ENCODE results near the gene BAK1. TPM values are rescaled to one million over a fixed set of nuclear protein-coding genes. Genes with fewer than 3 reads are reported as not detected.

Gene BAK1
- total RNA-seq, 2 donors from 2014 or later = 6.2 to 13.6 TPM

DNA sequence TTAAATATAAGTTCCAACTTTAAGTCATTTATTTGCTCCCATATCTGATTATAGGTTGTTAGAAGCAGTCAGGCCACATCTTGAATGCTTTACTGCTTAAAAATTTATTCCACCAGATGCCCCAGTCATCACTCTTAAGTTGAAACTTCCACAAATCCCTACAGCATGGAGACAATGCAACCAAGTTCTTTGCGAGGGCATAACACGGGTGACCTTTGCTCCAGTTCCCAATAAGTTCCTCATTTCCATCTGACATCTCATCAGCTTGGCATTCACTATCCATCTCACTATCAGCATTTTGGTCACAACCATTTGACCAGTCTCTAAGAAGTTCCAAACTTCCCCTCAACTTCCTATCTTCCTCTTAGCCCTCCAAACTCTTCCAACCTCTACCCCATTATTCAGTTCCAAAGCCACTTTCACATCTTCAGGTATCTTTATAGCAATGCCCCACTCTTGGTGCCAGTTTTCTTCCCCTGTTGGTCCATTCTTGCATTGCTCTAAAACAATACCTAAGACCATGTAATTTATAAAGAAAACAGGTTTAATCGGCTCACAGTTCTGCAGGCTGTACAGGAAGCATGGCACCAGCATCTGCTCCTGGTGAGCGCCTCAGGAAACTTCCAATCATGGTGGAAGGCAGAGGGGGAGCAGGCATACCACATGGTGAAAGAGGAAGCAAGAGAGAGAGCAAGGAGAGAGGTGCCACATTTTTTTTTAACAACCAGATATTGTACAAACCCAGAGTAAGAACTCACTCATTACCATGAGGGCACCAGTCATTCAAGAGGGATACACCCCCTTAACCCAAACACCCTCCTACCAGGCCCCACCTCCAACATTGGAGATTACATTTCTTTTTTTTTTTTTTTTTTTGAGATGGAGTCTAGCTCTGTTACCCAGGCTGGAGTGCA lies 25.1 kb upstream of the BAK1 start:
- intact Hi-C loops (cut with DNase I) = no loop called here
- WGBS = 94% methylated on average over 4 of the region's 4 CpGs

DNA sequence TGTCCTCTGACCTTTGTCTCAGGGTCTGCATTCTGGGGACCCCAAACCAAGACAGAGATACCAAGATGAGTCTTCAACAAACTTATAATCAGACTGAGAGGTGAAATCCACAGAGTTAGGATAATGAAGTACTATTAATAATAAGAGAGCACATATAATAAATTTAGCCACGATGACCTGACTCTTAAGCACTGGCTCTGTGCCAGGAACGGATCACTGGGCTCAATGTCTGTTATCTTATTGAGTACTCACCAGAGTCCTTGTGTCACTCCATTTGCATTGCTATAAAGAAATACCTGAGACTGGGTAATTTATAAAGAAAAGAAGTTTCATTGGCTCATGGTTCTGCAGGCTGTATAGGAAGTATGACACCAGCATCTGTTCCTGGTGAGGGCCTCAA lies 22.1 kb upstream of the BAK1 start:
- WGBS = 17% methylated on average over 2 of the region's 2 CpGs

More for the DNA sequence above, 25.1 kb upstream of the BAK1 start:
- Histone ChIP-seq H3K27me3 (replicated peaks; ENCODE audit: insufficient read depth) (no peaks in the 10 kb centered on the region), H3K4me1 (replicated peaks) (no peaks in the 10 kb centered on the region), H3K4me3 (no peak overlapping the region), H3K9me3 (no peaks in the 10 kb centered on the region), H3K27ac (no peak overlapping the region), H3K36me3 (no peaks in the 10 kb centered on the region)
- no peak for DNase-seq (ENCODE audit: low spot score)
- TF ChIP-seq POLR2A (IDR thresholded peaks at IDR 0.05) (no peak), POLR2AphosphoS5 (IDR thresholded peaks at IDR 0.05) (no peak)
- TF ChIP-seq, protein P1, sequence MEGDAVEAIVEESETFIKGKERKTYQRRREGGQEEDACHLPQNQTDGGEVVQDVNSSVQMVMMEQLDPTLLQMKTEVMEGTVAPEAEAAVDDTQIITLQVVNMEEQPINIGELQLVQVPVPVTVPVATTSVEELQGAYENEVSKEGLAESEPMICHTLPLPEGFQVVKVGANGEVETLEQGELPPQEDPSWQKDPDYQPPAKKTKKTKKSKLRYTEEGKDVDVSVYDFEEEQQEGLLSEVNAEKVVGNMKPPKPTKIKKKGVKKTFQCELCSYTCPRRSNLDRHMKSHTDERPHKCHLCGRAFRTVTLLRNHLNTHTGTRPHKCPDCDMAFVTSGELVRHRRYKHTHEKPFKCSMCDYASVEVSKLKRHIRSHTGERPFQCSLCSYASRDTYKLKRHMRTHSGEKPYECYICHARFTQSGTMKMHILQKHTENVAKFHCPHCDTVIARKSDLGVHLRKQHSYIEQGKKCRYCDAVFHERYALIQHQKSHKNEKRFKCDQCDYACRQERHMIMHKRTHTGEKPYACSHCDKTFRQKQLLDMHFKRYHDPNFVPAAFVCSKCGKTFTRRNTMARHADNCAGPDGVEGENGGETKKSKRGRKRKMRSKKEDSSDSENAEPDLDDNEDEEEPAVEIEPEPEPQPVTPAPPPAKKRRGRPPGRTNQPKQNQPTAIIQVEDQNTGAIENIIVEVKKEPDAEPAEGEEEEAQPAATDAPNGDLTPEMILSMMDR (IDR thresholded peaks at IDR 0.05) = no peak

DNA sequence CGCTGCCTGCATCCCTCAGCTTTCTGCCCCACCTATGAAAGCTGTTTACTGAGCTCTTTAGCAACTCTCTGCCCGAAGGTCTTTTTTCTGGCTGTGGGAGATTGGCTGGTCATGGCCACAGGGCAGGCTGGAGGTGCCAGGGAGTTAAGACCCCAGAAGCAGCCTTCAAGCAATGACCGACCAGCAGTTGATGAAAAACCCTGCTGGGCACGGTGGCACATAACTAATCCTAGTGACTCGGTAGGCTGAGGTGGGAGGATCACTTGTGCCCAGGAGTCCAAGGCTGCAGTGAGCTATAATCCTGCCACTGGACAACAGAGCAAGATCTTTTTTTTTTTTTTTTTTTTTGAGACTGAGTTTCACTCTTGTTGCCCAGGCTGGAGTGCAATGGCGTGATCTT lies 20.7 kb upstream of the BAK1 start:
- 94% methylated on average over 6 of the region's 6 CpGs for WGBS

More for the DNA sequence above, 22.1 kb upstream of the BAK1 start:
- Histone ChIP-seq H3K36me3 (no peaks in the 10 kb centered on the region), H3K9me3 (no peaks in the 10 kb centered on the region), H3K27me3 (replicated peaks; ENCODE audit: insufficient read depth) (no peaks in the 10 kb centered on the region), H3K4me1 (replicated peaks) (no peaks in the 10 kb centered on the region), H3K27ac (no peak overlapping the region), H3K4me3 (no peak overlapping the region)
- intact Hi-C loops (cut with DNase I) = no loop called here
- TF ChIP-seq POLR2A (IDR thresholded peaks at IDR 0.05) (no peak), POLR2AphosphoS5 (IDR thresholded peaks at IDR 0.05) (no peak)
- TF ChIP-seq, protein P1 (IDR thresholded peaks at IDR 0.05) = no peak
- DNase-seq (ENCODE audit: low spot score) = no peak

DNA sequence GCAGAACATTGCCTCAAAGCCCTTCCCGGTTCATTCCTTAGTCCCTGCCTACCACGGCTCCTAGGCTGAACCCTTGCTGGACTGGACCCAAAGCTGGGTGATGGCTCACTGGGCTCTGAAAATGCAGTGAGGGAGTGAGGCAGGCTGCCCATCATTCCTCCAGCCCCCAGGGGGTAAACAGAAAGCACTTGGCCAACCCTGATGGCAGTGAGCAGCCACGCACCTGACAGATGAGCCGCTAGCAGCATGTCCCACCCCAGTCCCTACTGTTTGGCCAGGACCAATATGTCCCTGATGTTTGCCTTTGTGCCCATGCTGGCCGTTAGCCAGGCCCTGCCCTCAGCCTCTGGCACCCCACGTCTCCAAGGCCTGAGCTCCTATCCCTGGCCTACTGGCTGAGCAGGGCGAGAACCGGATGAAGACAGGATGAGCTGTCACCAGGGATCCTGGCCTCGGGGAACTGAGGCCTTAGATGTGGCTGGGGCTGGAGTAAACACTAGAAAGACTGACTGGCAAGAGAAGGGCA lies 19.4 kb upstream of the BAK1 start:
- H3K4me1 ChIP-seq (replicated peaks) = no peaks in the 10 kb centered on the region
- H3K9me3 ChIP-seq = no peaks in the 10 kb centered on the region
- intact Hi-C loops (cut with DNase I) = no loop called here
- 35% methylated on average over 9 of the region's 9 CpGs for WGBS
- TF ChIP-seq, protein P1 (IDR thresholded peaks at IDR 0.05) = no peak
- TF ChIP-seq POLR2AphosphoS5 (IDR thresholded peaks at IDR 0.05) = no peak
- TF ChIP-seq POLR2A (IDR thresholded peaks at IDR 0.05) = no peak
- no peaks in the 10 kb centered on the region for H3K27me3 ChIP-seq (replicated peaks; ENCODE audit: insufficient read depth)
- H3K4me3 ChIP-seq = no peak overlapping the region
- DNase-seq (ENCODE audit: low spot score) = no peak
- no peak overlapping the region for H3K27ac ChIP-seq
- no peaks in the 10 kb centered on the region for H3K36me3 ChIP-seq

More for the DNA sequence above, 20.7 kb upstream of the BAK1 start:
- TF ChIP-seq, protein P1 (IDR thresholded peaks at IDR 0.05) = no peak
- no peak for TF ChIP-seq POLR2AphosphoS5 (IDR thresholded peaks at IDR 0.05)
- TF ChIP-seq POLR2A (IDR thresholded peaks at IDR 0.05) = no peak
- H3K36me3 ChIP-seq = no peaks in the 10 kb centered on the region
- DNase-seq (ENCODE audit: low spot score) = no peak
- H3K9me3 ChIP-seq = no peaks in the 10 kb centered on the region
- no peaks in the 10 kb centered on the region for H3K27me3 ChIP-seq (replicated peaks; ENCODE audit: insufficient read depth)
- no peak overlapping the region for H3K27ac ChIP-seq
- H3K4me1 ChIP-seq (replicated peaks) = no peaks in the 10 kb centered on the region
- H3K4me3 ChIP-seq = no peak overlapping the region
- intact Hi-C loops (cut with DNase I) = no loop called here

All from prostate gland (tissue), 2 donors.